ENCODE results near the gene CDK6.

Gene CDK6

GRCh38 chr7:92569137-92569536 is 267.2 kb downstream of the CDK6 start:
- no peak for DNase-seq

GRCh38 chr7:92567460-92567859 is 268.9 kb downstream of the CDK6 start:
- DNase-seq: no peak

DNA sequence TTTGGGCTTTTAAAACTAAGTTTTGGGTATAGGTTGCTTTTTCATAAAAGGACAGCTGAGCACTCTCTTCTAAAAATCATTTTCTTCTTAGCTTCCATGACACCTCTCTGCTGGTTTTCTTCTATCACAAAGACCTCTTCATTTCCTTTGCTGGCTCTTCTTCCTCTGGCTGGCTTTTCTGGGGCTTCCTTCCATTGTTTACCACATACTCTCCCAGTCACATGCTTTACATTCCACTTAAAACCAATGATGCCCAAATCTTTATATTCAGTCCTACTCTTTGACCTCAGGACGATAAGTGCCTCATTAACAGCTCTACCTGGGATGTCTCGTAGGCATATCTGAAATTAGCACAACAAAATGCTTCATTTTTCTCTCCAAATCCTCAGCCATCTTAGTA is 273.0 kb downstream of the CDK6 start:
- no peak for DNase-seq

DNA sequence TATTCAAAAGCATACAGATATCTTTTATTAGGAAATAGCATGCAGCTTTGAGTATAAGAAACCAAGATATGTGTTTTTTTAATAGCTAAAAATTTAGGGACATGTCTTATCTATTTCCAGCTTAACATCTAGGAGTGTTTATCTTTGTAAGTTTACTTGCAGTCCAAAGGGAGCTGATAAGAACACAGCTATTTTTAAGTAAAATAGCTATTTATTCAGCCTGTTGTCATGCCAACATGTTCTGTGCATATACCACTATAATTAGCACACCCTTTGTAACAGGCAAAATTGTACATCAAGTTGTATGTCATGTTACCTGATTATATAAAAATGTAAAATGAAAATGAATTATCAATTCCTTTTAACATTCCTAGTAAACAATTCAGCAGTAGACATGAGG is 275.8 kb downstream of the CDK6 start:
- no peak for DNase-seq

DNA sequence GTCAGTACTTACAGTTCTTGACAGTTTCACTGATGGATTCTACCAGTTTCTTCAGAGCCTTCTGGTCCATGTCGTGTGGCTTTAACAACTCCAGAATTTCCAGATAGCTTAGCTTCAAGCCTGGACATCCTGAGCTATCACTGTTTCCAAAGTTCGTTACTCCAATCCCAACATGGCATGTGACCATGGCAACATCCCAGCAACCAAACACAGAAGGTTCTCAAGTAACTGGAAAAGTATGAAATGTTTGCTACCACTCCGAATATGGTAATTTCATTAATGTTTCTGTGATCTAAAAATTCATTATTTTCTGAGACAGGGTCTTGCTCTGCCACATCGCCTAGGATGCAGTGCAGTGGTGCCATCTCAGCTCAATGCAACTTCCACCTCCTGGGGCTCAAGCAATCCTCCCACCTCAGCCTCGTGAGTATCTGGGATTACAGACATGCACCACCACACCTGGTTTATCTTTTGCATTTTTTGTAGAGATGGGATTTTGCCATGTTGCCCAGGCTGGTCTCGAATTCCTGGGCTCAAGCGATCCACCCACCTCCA is 278.5 kb downstream of the CDK6 start:
- DNase-seq: no peak

DNA sequence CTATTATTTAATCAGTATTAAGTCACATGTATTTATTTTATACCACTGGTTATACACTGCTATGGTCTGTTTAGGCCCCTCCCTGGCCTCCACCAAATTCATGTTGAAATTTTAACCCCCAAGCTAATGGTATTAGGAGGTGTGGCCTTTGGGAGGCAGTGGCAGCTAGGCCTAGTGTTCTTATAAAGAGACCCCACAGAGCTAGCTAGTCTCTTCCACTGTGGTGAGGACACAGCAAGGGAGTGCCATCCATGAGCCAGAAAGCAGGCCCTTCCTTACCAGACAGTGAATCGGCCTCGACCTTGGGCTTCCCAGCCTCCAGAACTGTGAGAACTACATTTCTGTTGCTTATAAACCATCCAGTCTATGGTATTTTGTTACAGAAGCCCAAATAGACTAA is 279.1 kb downstream of the CDK6 start:
- DNase-seq: no peak
